Common myeloid progenitor, CD34-positive (primary cell): ENCODE results near the gene CDK14.

Experiments
- CTCF ChIA-PET: fragments of 350-600 bp; sonication (Branson Sonifier 250); formaldehyde crosslinking; loops from one replicate; lab custom pipeline; 2021; ENCODE audit warnings: antibody characterized with exemption; lab: Charles Lee
- POLR2A ChIA-PET: fragments of 350-600 bp; sonication (Branson Sonifier 250); formaldehyde crosslinking; loops from one replicate; lab custom pipeline; 2021; ENCODE audit warnings: antibody characterized with exemption; lab: Charles Lee
- DNase-seq, 3 donors: peaks; one replicate each; pipeline versions ENCODE4 v3.0.0 to v3.0.0-alpha.2; 2013
- H3K27ac ChIP-seq, 2 experiments: 1 replicate in 1 of 2; 2 replicates in 1 of 2; pipeline ENCODE4 v1.7.0; 2013; ENCODE audit warnings: inconsistent platforms in 2 of 2, low read length in 2 of 2, mild to moderate bottlenecking in 2 of 2, low read depth in 1 of 2, moderate library complexity in 1 of 2; ENCODE audit not compliant: severe bottlenecking in 2 of 2, insufficient read depth in 1 of 2, poor library complexity in 1 of 2
- H3K27me3 ChIP-seq, 5 experiments: replicated peaks in 2 of 5; 1 replicate in 3 of 5; 2 replicates in 2 of 5; pipeline versions ENCODE4 v1.6.1 to v1.7.0; 2013; ENCODE audit warnings: low read length in 4 of 5, mild to moderate bottlenecking in 2 of 5, moderate library complexity in 2 of 5, inconsistent platforms in 1 of 5; ENCODE audit not compliant: insufficient read depth in 5 of 5, control insufficient read depth in 4 of 5
- H3K36me3 ChIP-seq, 4 experiments: 1 replicate in 2 of 4; 2 replicates in 2 of 4; pipeline versions ENCODE4 v1.6.1 to v1.7.0; 2013; ENCODE audit warnings: low read length in 3 of 4, control low read depth in 1 of 4, mild to moderate bottlenecking in 1 of 4; ENCODE audit not compliant: control insufficient read depth in 4 of 4, insufficient read depth in 4 of 4
- H3K4me1 ChIP-seq, 4 experiments: 1 replicate in 3 of 4; 2 replicates in 1 of 4; pipeline versions ENCODE4 v1.6.1 to v1.7.1; 2013; ENCODE audit warnings: low read length in 3 of 4, mild to moderate bottlenecking in 3 of 4, control low read depth in 1 of 4, inconsistent platforms in 1 of 4, moderate library complexity in 1 of 4; ENCODE audit not compliant: control insufficient read depth in 4 of 4, insufficient read depth in 4 of 4; ENCODE audit errors: control extremely low read depth in 1 of 4
- H3K4me3 ChIP-seq, 7 experiments: 1 replicate in 4 of 7; 2 replicates in 3 of 7; pipeline versions ENCODE4 v1.5.1 to v1.7.0; 2013; ENCODE audit warnings: mild to moderate bottlenecking in 7 of 7, low read length in 6 of 7, moderate library complexity in 6 of 7, inconsistent platforms in 2 of 7, low read depth in 2 of 7, control low read depth in 1 of 7; ENCODE audit not compliant: insufficient read depth in 4 of 7, control insufficient read depth in 1 of 7; ENCODE audit errors: extremely low read depth in 1 of 7
- H3K9me3 ChIP-seq, 5 experiments: 1 replicate in 4 of 5; 2 replicates in 1 of 5; pipeline versions ENCODE4 v1.6.1 to v1.7.1; 2013; ENCODE audit warnings: low read length in 4 of 5, mild to moderate bottlenecking in 2 of 5, inconsistent platforms in 1 of 5, low read depth in 1 of 5, moderate library complexity in 1 of 5; ENCODE audit not compliant: control insufficient read depth in 4 of 5, insufficient read depth in 2 of 5; ENCODE audit errors: control extremely low read depth in 1 of 5
- WGBS: methylation state at CpG from one replicate; pipeline ENCODE4 v1.1.5; 2013; ENCODE audit not compliant: insufficient coverage; 5-methylcytosine and 5-hydroxymethylcytosine counted together

Gene CDK14

DNA sequence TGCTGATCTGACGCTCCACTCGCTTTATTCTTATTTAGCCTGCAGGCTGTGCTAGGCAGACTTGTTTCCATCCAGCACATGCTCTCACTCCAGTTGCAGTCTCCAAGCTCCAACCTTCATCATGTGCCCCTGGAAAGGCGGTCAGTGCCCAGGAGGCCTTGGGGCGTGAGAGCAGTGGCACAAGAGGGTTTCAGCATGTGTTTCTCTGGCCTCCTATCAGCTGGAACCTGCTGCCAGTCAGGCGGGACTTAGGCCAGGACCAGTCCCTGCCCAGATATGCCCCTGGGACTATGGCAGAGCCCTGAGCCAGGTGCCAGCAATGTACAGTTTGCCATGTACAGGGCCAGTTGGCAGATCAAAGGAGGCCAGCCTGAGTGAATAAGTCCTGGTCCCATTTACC, 337.9 kb downstream of the CDK14 start:
- Histone ChIP-seq H3K27me3 (no peaks in the 10 kb centered on the region), H3K9me3 (peaks cover 0 to 3% (median 0%) of the 10 kb centered on the region in 5 experiments), H3K36me3 (no peaks in the 10 kb centered on the region), H3K4me3 (no peak overlapping the region), H3K27ac (no peak overlapping the region), H3K4me1 (no peaks in the 10 kb centered on the region)
- 100% methylated on average over 5 of the region's 5 CpGs for WGBS
- no peak for DNase-seq
- ChIA-PET POLR2A (no interaction called here), CTCF (no interaction called here)

DNA sequence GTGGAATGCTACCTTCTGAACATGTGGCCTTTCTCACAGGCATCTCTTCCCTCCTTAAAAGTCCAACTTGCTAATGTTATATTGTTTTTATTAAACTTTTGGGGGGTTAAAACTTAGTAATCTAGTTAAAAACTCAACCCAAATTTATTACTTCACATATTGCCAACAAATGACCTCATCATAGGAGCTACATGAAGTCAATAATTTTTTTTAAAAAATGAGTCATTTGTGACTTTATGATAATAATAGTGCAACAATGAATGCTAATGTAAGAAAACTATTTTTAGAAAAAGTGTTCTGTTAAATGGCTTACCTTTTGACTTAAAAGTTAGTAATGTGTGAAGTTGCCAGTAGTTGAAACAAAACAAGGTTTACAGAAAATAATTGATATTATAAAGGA, 342.2 kb downstream of the CDK14 start:
- CTCF ChIA-PET = no interaction called here
- no peaks in the 10 kb centered on the region for H3K4me1 ChIP-seq

DNA sequence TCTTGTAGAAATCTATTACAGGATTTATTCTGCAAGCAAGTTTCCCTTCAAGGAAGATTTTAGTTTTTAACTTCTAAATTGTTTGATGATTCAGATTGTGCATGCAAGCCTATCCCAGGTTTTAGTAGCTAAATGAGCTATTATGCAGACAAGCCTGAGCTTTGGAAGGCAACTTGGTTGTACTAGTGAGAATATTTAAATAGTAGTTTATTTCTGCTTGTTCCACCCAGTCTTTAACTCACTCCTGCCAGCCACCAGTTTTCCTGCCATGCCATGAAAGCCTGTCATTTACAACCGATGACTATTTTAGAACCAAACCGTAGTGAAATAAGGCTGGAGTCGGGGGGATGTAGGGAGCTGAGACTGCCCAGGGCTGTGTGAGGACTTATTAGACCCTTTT, 343.5 kb downstream of the CDK14 start:
- ChIA-PET POLR2A (no interaction called here), CTCF (no interaction called here)
- Histone ChIP-seq H3K9me3 (peaks cover 0 to 3% (median 0%) of the 10 kb centered on the region in 5 experiments), H3K36me3 (no peaks in the 10 kb centered on the region), H3K4me1 (no peaks in the 10 kb centered on the region), H3K4me3 (no peak overlapping the region), H3K27me3 (no peaks in the 10 kb centered on the region), H3K27ac (no peak overlapping the region)
- no peak for DNase-seq
- WGBS = 100% methylated on average over 3 of the region's 3 CpGs

More for the DNA sequence above, 342.2 kb downstream of the CDK14 start:
- Histone ChIP-seq H3K27ac (no peak overlapping the region), H3K36me3 (no peaks in the 10 kb centered on the region), H3K4me3 (no peak overlapping the region), H3K9me3 (peaks cover 0 to 3% (median 0%) of the 10 kb centered on the region in 5 experiments), H3K27me3 (no peaks in the 10 kb centered on the region)
- POLR2A ChIA-PET = no interaction called here
- no peak for DNase-seq

DNA sequence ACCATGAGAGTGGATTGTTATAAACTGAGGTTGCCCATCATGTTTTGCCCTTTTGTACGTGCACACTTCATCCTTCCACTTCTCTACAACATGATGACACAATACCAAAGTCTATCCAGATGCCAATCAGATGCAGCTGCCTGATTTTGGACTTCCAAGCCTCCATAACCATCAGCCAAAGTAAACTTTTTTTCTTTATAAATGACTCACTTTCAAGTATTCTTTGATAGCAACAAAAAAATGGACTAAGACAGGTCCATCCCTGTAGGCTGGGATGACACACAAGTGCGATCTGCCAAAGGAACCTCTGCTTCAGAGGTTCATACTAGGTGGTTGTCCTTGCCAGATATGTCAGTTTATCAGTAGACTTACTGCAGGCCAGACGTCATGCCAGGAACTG, 347.9 kb downstream of the CDK14 start:
- no peaks in the 10 kb centered on the region for H3K9me3 ChIP-seq
- no peaks in the 10 kb centered on the region for H3K4me1 ChIP-seq
- no peak overlapping the region for H3K27ac ChIP-seq
- WGBS = 100% methylated on average over 2 of the region's 3 CpGs
- no peak for DNase-seq
- POLR2A ChIA-PET = no interaction called here
- H3K36me3 ChIP-seq = no peaks in the 10 kb centered on the region
- CTCF ChIA-PET = no interaction called here
- no peaks in the 10 kb centered on the region for H3K27me3 ChIP-seq
- no peak overlapping the region for H3K4me3 ChIP-seq

DNA sequence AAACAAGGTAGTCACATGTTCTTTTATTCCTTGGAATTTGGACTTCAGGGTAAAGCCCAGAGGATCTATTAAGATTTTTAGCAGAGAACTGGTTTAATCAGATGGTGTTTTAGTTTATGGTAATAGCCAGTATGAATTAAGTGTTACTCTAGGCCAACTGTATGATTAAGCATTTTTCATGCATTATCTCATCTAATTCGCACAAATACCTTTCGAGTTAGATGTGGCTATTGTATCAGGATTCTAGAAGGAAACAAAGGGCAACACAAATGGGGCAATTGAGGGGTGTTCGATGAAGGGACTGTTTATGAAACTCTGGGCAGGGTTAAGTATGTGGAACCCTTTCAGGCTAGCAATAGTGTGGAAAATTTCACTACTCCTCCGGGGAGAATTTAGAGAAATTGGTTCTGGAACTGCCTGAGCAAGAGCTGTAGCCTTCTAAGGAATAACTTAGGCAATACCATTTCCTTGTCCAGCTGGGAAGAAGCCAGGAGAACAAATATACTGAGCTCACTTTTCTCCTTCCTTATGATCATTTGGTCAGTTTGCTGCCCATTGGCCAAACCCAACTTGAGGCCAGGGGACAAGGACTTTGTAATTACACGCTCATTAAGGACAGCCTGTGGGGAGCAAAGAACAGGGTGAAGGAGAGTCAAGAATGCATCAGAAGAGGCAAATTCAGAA, 349.1 kb downstream of the CDK14 start:
- CTCF ChIA-PET = no interaction called here
- H3K27me3 ChIP-seq = no peaks in the 10 kb centered on the region
- DNase-seq = no peak

DNA sequence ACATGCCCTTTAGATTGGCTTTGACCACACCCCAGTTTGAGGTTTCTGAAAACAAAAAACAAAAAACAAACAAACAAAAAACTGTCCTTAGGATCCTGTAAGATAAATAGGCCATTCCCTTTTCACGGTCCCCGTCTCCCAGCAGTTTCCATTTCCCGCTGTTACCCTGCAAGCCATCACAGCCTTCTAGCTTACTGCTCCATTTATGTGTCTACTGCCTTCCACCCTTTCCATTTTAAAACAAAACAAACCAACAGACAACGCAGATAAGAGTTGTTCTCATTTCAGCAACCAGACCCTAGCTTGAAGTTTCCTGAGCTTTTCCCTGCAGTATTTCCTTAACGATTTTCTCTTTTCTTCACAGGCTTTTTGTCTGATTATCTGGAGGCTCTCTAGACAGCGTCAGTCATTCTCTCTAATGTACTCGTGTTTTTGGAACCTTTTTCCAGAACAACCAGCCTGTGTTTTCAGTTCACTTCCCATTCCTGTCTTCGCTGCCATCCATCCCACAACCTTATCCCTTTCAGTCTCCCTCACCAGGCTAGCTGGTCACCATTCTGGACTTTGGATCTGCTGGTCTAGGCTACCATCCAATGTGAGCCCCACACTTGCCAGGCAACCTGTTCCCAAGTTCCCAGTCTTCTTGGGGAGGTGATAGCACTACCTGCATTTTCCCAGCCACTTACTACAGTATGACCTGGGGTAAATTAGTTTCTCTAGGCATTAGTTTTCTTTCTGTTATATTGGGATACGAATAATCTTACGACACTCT, 350.8 kb downstream of the CDK14 start:
- Histone ChIP-seq H3K9me3 (no peaks in the 10 kb centered on the region), H3K4me1 (no peaks in the 10 kb centered on the region), H3K27me3 (no peaks in the 10 kb centered on the region), H3K36me3 (no peaks in the 10 kb centered on the region), H3K27ac (no peak overlapping the region), H3K4me3 (no peak overlapping the region)
- ChIA-PET CTCF (no interaction called here), POLR2A (no interaction called here)
- DNase-seq = no peak
- WGBS = 80% methylated on average over 8 of the region's 10 CpGs

More for the DNA sequence above, 349.1 kb downstream of the CDK14 start:
- Histone ChIP-seq H3K4me3 (no peak overlapping the region), H3K4me1 (no peaks in the 10 kb centered on the region), H3K9me3 (no peaks in the 10 kb centered on the region), H3K27ac (no peak overlapping the region), H3K36me3 (no peaks in the 10 kb centered on the region)
- POLR2A ChIA-PET = no interaction called here
- WGBS = 97% methylated on average over 5 of the region's 5 CpGs

DNA sequence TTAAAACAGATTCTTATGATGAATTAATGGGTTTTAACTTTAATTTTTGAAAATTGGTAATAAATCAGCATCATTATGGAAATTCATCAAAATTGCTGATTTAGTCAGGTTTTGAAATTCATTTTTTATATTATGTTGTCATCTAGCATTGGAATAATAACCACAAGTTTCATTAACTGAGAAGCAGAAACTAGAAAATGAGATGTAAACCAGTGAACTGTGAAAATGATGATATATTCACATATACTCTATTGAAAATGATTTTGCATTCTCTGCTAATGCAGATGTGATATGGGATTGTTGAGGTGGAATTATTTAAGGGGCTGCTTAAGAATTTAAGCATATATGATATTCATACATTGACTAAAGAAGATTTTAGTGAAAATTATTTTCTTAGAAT, 352.0 kb downstream of the CDK14 start:
- ChIA-PET POLR2A (no interaction called here), CTCF (no interaction called here)
- no peaks in the 10 kb centered on the region for H3K9me3 ChIP-seq
- H3K4me1 ChIP-seq = no peaks in the 10 kb centered on the region
- no peak overlapping the region for H3K4me3 ChIP-seq
- DNase-seq = no peak
- H3K27ac ChIP-seq = no peak overlapping the region
- no peaks in the 10 kb centered on the region for H3K27me3 ChIP-seq
- H3K36me3 ChIP-seq = no peaks in the 10 kb centered on the region
